GM12874 (cell line): ENCODE measurements around the gene PHF21B.

Experiments used
- TF ChIP-seq, protein P1 (sequence below): IDR thresholded peaks from 2 replicates; pipeline ENCODE4 v1.5.1; 2011; ENCODE audit warnings: low read depth, mild to moderate bottlenecking, control low read depth, low read length, moderate library complexity; ENCODE audit not compliant: insufficient read depth

The PHF21B gene

DNA sequence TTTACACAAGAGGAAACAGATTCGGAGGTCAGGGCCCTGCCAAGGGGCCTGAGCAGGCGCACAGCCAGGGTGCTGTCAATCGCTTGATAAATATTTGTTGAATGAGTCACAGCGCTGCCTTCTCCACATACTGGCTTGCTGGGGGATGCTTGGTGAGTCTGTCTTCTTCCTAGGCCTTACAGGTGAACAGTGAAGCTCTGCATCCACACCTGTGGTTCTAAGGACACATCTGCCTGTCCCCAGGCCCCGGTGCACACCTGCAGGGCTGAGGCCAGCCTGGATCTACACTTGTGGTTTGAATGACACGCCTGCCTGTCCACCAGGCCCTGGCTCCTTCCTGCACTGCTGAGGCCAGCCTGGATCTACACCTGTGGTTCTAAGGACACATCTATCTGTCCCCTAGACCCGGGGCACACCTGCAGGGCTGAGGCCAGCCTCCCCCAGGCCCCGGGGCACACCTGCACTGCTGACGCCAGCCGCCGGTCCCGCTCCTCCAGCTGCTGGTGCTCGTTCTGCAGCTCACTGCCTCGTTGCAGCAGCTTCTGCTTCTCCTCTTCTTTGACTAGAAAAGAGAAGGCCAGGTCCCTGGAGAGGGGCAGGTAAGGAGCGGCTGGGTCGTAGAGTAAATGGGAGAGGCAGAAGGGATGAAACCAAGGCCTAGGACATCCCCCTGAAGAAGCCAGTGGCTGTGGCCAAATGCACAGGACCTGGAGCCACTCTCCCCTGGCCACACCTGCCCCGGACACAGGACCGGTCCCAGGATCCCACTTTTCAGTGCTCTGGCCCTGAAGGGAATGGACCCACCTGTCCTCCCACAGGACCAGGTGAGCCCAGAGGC, 124.6 kb downstream of the PHF21B start:
- TF ChIP-seq, protein P1, sequence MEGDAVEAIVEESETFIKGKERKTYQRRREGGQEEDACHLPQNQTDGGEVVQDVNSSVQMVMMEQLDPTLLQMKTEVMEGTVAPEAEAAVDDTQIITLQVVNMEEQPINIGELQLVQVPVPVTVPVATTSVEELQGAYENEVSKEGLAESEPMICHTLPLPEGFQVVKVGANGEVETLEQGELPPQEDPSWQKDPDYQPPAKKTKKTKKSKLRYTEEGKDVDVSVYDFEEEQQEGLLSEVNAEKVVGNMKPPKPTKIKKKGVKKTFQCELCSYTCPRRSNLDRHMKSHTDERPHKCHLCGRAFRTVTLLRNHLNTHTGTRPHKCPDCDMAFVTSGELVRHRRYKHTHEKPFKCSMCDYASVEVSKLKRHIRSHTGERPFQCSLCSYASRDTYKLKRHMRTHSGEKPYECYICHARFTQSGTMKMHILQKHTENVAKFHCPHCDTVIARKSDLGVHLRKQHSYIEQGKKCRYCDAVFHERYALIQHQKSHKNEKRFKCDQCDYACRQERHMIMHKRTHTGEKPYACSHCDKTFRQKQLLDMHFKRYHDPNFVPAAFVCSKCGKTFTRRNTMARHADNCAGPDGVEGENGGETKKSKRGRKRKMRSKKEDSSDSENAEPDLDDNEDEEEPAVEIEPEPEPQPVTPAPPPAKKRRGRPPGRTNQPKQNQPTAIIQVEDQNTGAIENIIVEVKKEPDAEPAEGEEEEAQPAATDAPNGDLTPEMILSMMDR: no peak

DNA sequence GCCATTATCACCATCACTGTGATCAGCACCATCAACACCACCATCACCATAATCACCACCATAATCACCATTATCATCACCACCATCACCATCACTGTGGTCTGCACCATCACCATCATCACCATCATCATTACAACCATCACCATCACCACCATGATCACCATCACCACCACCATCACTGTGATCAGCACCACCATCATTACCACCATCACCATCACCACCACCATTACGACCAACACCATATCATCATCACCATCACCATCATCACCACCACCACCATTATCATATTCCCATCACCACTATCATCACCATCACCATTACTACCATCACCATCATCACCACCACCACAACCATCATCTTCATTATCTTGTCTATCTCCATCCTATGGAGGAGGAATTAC, 125.2 kb downstream of the PHF21B start:
- TF ChIP-seq, protein P1: no peak

DNA sequence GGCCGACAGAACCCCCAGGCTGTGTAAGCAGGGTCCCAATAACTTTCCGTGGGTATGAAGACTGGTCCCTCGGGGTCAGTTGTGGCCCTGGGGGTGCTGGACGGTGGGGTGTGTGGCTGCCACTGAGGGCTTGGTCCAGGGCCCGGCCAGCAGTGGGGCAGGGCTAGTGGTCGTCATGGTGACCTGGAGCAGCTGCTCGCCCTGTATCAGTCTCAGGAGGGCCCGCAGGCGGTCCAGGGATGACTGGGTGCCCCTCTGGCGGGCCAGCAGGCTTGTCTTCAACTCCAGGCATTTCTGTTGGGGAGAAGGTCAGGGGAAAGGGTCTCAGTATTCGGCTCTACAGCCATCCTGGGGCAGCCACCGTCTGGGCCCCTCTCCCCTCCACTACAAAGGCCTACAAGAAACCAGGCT, 126.8 kb downstream of the PHF21B start:
- TF ChIP-seq, protein P1: no peak

DNA sequence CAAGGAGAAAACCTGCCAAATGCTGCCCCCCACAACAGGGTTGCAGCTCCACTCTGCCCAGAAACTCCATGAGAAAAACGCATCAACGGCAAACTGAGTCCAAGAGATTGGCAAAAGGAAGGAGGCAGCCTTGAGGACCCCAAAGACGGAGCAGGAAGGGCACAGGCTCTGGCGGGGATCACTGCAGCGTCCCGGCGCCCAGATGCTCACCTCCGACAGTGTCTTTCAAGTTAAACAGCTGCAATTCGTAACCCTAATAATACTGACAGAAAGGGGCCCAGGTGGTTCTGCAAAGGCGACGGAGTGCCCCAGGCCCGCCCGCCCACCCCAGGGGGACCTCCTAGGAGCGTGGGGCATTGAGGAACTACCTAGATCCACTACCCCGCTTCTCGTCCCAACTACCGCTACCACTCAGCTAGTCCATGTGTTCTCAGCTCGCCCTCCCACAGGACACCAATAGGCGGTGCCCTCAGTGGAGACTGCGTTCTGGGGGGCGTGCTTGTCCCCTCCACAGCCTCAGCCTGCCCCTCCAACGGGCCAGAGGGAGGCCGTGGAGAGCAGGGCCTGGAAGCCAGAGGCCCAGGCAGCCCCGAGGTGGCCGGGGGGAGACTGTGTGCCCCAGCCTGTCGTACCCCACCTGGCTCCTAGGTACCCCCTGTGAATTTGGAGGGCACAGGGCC, 127.4 kb downstream of the PHF21B start:
- TF ChIP-seq, protein P1: no peak

DNA sequence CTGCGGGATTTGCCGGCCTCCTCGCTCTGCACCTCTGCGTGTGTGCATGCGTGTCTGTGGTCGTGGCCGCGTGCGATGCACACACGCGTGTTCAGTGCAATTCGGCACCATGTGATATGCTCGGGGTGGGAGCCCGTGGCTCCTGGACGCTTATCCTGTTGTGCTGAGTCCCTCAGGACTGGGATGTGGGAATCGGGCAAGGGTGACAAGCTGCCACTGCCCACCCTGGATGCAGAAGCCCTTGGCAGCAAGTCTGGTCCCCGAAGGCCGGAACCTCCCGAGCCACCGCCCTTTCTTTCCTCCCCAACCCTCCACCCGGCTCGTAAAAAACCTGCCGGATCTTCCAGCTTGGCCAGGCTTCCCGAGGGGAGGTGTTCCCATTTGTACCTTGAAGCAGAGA, 128.2 kb downstream of the PHF21B start:
- TF ChIP-seq, protein P1: no peak

DNA sequence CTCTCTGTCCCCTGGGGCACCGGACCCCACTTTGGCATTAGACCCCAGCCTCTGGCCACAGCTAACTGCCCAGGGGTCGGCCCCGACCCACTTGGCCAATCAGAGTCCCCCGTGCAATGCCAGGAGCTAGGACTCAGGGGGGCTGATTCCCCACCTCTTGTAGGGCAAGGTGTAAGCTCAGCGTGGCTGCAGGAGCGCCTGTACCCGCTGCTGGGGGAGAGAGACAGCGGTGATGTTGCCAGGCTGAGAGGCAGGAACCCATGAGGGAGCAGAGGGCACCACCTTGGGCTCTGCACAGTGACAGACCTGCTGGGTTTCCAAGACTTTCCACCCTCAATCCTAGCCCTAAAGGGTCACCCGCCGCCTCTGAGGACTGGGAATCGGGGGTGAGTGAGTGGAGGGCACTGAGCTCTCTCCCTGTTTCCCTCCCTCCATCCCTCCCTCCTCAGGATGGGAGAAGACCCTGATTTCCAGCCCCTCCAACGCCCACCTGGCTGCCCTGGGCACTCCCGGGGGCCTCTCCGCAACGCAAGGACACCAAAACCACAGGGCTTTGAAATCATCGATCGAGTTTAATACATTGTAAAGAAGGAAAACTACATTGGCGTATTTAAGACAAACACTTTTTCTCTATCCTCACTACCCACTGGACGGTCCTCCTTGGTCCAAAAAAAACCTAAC, 129.1 kb downstream of the PHF21B start:
- TF ChIP-seq, protein P1: no peak

DNA sequence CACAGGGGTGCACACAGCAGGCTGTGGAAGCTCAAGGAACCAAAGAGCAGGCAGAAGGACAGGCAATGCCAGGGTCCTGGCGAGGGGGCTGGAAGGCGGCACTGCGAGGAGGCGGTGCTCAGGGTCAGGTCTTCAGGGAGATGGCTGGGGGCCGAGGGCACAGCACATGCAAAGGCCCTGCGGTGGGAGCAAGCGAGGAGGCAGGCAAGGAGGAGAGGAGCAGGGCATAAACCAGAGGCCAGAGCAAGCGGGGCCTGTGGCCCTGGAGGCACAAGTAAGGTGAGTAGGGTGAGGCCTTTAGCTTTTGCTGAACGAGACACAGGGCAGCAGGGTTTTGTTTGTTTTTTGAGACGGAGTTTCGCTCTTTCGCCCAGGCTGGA, 130.5 kb downstream of the PHF21B start:
- TF ChIP-seq, protein P1: no peak
